HL-60 (cell line): ENCODE results near the gene VRK2.

Experiments
- DNase-seq, 2 experiments: peaks; one replicate each; pipeline ENCODE4 v3.0.0-alpha.2; 2010 to 2020; ENCODE audit warnings: low read depth in 1 of 2, low spot score in 1 of 2
- H3K27ac ChIP-seq: fragments of 250-450 bp; sonication (Bioruptor Pico); replicated peaks from 2 replicates; pipeline ENCODE4 v1.5.1; 2020; ENCODE audit warnings: mild to moderate bottlenecking, moderate library complexity
- H3K27me3 ChIP-seq: fragments of 250-450 bp; sonication (Bioruptor Pico); 2 replicates; pipeline ENCODE4 v1.5.1; 2021; ENCODE audit warnings: mild to moderate bottlenecking, moderate library complexity; ENCODE audit not compliant: insufficient read depth, poor library complexity, severe bottlenecking
- H3K4me3 ChIP-seq: replicated peaks from 2 replicates; pipeline ENCODE4 v1.5.1; 2011; ENCODE audit warnings: mild to moderate bottlenecking, control low read depth, low read length; ENCODE audit not compliant: insufficient read depth
- GABPA ChIP-seq: IDR thresholded peaks from 2 replicates; pipeline ENCODE4 v1.6.1; 2012; ENCODE audit warnings: low read depth
- POLR2AphosphoS5 ChIP-seq: IDR thresholded peaks from 2 replicates; pipeline ENCODE4 v1.6.1; 2012; ENCODE audit warnings: low read depth
- SPI1 ChIP-seq: IDR thresholded peaks from 2 replicates; pipeline ENCODE4 v1.6.1; 2012; ENCODE audit warnings: low read depth, mild to moderate bottlenecking, borderline replicate concordance
- TF ChIP-seq, protein P1 (sequence below): IDR thresholded peaks from 2 replicates; pipeline ENCODE4 v1.6.1; 2012; ENCODE audit warnings: low read depth; ENCODE audit not compliant: insufficient replicate concordance
- TF ChIP-seq, protein P2 (sequence below): IDR thresholded peaks from one replicate; pipeline ENCODE4 v1.5.1; 2011; ENCODE audit warnings: low read length, control low read depth, inconsistent platforms; ENCODE audit not compliant: insufficient read depth

Gene VRK2

GRCh38 chr2:58065248-58065647 is 18.6 kb downstream of the VRK2 start:
- Histone ChIP-seq H3K4me3 (no peak overlapping the region), H3K27me3 (no peaks in the 10 kb centered on the region), H3K27ac (no peak overlapping the region)
- no peak for DNase-seq
- TF ChIP-seq SPI1 (no peak), GABPA (no peak), POLR2AphosphoS5 (no peak)
- TF ChIP-seq, protein P1, sequence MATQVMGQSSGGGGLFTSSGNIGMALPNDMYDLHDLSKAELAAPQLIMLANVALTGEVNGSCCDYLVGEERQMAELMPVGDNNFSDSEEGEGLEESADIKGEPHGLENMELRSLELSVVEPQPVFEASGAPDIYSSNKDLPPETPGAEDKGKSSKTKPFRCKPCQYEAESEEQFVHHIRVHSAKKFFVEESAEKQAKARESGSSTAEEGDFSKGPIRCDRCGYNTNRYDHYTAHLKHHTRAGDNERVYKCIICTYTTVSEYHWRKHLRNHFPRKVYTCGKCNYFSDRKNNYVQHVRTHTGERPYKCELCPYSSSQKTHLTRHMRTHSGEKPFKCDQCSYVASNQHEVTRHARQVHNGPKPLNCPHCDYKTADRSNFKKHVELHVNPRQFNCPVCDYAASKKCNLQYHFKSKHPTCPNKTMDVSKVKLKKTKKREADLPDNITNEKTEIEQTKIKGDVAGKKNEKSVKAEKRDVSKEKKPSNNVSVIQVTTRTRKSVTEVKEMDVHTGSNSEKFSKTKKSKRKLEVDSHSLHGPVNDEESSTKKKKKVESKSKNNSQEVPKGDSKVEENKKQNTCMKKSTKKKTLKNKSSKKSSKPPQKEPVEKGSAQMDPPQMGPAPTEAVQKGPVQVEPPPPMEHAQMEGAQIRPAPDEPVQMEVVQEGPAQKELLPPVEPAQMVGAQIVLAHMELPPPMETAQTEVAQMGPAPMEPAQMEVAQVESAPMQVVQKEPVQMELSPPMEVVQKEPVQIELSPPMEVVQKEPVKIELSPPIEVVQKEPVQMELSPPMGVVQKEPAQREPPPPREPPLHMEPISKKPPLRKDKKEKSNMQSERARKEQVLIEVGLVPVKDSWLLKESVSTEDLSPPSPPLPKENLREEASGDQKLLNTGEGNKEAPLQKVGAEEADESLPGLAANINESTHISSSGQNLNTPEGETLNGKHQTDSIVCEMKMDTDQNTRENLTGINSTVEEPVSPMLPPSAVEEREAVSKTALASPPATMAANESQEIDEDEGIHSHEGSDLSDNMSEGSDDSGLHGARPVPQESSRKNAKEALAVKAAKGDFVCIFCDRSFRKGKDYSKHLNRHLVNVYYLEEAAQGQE = no peak
- TF ChIP-seq, protein P2, sequence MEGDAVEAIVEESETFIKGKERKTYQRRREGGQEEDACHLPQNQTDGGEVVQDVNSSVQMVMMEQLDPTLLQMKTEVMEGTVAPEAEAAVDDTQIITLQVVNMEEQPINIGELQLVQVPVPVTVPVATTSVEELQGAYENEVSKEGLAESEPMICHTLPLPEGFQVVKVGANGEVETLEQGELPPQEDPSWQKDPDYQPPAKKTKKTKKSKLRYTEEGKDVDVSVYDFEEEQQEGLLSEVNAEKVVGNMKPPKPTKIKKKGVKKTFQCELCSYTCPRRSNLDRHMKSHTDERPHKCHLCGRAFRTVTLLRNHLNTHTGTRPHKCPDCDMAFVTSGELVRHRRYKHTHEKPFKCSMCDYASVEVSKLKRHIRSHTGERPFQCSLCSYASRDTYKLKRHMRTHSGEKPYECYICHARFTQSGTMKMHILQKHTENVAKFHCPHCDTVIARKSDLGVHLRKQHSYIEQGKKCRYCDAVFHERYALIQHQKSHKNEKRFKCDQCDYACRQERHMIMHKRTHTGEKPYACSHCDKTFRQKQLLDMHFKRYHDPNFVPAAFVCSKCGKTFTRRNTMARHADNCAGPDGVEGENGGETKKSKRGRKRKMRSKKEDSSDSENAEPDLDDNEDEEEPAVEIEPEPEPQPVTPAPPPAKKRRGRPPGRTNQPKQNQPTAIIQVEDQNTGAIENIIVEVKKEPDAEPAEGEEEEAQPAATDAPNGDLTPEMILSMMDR = no peak

DNA sequence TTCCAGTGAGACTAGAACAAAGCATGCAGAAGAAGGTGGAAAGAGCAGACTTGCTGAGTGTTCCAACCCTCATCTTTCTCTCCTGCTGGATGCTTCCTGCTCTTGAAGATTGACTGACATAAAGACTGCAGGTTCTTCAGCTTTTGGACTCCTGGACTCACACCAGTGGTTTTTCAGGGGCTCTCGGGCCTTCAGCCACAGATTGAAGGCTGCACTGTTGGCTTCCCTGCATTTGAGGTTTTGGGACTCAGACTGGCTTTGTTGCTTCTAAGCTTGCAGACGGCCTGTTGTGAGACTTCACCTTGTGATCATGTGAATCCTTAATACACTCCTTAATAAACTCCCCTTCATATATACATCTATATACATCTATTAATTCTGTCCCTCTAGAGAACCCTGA is 20.4 kb downstream of the VRK2 start:
- Histone ChIP-seq H3K27me3 (no peaks in the 10 kb centered on the region), H3K27ac (no peak overlapping the region), H3K4me3 (no peak overlapping the region)
- TF ChIP-seq POLR2AphosphoS5 (no peak), SPI1 (no peak)
- TF ChIP-seq, protein P2 = no peak
- no peak for DNase-seq

DNA sequence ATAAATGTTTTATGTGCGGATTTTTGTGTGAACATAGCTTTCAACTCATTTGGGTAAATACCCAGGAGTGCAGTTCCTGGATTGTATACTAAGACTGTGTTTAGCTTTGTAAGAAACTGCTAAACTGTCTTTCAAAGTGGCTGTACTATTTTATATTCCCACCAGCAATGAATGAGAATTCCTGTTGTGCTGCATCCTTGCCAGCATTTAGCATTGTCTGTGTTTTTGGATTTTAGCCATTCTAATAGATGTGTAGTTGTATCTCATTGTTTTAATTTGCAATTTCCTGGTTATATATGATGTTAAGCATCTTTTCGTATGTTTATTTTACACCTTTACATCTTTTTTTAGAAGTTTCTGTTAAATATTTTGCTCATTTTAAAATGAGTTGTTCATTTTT is 24.2 kb downstream of the VRK2 start:
- no peak for DNase-seq
- Histone ChIP-seq H3K27ac (no peak overlapping the region), H3K4me3 (no peak overlapping the region), H3K27me3 (no peaks in the 10 kb centered on the region)
- TF ChIP-seq SPI1 (no peak), GABPA (no peak), POLR2AphosphoS5 (no peak)
- TF ChIP-seq, protein P1 = no peak
- TF ChIP-seq, protein P2 = no peak

DNA sequence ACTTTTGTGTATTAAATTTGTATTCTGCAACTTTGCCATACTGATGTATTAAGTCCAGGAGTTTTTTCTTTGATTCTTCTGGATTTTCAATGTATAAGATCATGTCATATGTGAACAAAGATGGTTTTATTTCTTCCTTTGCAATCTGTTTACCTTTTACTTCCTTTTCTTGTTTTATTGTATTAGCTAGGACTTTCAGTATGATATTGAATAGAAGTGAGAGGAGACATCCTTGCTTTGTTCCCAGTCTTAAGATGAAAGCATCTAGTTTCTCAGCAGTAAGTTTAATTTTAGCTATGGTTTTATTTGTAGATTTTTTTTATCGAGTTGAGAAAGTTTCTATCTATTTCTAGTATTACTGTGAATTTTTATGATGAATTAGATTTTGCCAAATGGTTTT is 25.5 kb downstream of the VRK2 start:
- Histone ChIP-seq H3K4me3 (no peak overlapping the region), H3K27ac (no peak overlapping the region), H3K27me3 (no peaks in the 10 kb centered on the region)
- TF ChIP-seq, protein P2 = no peak
- no peak for TF ChIP-seq SPI1
- no peak for TF ChIP-seq POLR2AphosphoS5
- TF ChIP-seq, protein P1 = no peak
- TF ChIP-seq GABPA = no peak
- no peak for DNase-seq
